NCI-H2196 treated with DMSO at 0.1 percent for 48 hours (cell line): ENCODE results near the gene REC114.
A peak's percentile ranks its signal among the peaks of the same experiment; 100 is the strongest.
"Not testable (repeated sequence)": the region's sequence is repeated elsewhere in the genome, so short reads cannot be mapped to it uniquely, and the experiment has no call there.

Experiments used
- DNase-seq: peaks from one replicate; lab custom pipeline; 2025; ENCODE audit not compliant: unreplicated experiment; lab: John Stamatoyannopoulos, UW

Gene REC114

DNA sequence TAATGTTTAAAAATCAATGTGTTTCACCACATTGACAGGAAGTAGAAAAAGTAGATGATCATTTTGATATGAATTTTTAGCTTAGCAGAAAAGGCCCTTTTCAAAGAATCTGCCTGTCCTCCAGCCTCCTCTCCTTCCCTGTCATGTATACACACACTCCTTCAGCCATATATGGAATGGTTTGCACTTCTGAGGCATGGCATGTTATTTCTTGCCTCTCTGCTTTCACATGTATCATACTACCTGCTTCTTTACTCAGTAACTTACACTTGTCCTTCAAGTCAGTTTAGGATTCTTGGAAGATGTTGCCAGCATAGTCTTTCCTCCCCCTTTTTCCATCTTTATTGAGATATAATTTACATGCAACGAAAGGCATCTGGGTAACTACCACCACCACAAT lies 79.0 kb downstream of the REC114 start:
- DNase-seq = no peak

- no peak for DNase-seq
Measured at GRCh38 chr15:73524919-73525318, 82.0 kb downstream of the REC114 start.

- no peak for DNase-seq
Measured at GRCh38 chr15:73527598-73527997, 84.6 kb downstream of the REC114 start.

DNA sequence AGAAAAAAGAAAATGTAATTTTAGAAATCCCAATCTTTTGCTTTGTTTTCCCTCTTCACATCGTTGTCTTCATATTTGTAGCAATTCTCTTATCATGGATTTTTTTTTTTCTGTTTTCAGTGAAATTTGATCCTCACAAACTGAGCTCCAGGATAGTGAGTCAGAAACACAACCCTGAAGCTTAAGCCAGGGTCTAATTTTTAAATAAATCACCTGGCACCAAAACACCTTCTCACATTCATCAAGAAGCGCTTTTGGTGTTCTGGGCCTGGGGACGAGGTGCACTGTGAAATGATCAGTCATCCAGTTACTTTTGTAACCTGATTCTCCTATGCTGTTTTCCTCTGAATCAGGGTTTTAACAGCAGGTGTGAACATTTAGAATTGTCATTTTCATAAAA lies 87.7 kb downstream of the REC114 start:
- DNase-seq = no peak

DNA sequence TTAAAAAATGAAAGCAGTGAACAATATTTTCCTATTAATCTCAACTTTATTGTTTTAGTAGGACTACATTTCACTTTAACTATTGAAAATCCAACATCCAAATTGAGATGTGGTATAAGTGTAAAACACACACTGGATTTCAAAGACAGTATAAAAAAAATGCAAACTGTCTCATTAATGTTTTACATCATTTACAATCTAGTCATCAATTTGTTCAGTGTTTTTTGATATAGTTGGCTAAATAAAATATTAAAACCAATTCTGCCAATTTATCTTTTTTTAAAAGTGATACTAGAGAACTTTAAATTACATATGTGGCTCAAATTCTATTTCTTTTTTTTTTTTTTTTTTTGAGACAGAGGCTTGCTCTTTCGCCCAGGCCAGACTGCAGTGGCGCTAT lies 95.2 kb downstream of the REC114 start:
- DNase-seq = no peak

DNA sequence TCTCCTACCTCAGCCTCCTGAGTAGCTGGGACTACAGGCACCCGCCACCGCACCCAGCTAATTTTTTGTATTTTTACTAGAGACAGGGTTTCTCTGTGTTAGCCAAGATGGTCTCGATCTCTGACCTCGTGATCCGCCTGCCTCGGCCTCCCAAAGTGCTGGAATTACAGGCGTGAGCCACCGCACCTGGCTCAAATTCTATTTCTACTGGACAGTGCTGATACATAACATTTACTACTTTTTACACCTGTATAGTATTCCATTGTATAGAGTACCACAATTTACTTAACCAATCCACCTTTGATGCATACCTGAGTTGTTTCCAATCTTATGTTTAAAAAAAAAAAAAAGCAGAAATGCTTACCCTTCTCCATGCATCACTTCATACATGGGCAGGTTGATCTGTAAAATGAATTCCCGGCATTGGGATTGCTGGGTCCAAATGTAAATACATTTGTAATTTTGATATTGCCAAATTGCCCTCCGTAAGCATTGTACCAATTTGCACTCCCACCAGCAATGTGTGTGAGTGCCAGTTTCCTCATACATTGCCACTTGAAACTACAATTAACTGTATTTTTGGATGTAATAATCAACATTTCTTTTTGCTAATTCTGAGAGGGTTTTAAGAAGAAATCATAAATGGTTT lies 95.7 kb downstream of the REC114 start:
- no peak for DNase-seq

GRCh38 chr15:73539212-73540128 lies 96.5 kb downstream of the REC114 start:
- DNase-seq = no peak

DNA sequence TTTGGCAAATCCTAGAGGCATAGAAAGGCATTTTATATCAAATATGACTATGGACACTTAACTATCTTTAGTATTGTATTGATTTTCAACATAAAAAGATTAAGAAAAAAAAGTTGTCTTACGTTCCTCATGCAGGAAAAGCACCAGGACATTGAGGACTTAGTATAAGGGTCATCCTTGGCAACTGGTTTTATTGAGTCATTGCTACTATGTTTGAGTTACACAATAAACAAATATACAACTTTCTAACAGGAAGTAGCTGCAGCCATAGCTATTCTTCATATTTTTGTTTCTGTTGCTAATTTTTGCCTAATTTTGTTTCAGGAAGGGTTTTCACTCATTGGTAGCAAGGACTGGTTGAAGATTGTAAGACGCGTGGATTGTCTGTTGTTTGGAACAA lies 97.2 kb downstream of the REC114 start:
- DNase-seq = no peak

- no peak for DNase-seq
Measured at GRCh38 chr15:73541479-73541878, 98.5 kb downstream of the REC114 start.

DNA sequence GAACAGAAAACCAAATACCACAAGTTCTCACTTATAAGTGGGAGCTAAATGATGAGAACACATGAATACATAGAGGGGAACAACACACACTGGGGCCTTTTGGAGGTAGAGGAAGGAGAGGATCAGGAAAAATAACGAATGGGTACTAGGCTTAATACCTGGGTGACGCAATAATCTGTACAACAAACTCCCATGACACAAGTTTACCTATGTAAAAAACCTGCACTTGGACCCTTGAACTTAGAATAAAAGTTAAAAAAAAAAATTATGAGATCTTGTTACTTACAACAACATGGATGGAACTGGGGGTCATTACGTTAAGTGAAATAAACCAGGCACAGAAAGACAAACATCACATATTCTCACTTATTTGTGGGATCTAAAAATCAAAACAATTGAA lies 106.0 kb downstream of the REC114 start:
- DNase-seq = not testable (repeated sequence)

DNA sequence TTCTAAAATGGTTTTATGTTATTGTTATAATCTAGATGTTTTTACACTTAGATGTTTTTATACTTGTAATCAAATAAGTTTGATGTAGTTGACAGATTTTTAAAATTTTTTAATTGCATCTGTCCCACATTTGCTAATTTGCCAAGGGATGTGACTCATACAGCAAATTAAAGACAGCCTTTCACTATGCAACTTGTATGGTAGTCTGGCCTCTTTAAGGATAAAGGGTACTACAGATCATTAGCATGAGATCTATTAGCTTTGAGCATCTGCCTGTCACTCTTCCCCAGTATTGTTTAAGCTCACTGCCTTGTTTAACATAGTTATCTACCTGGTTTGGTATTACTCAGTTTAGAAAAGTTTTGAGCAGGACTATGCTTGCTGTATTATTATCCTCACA lies 107.2 kb downstream of the REC114 start:
- no peak for DNase-seq

GRCh38 chr15:73555080-73555479 lies 112.1 kb downstream of the REC114 start:
- no peak for DNase-seq

GRCh38 chr15:73558529-73558928 lies 115.6 kb downstream of the REC114 start:
- DNase-seq = no peak

GRCh38 chr15:73560501-73561117 lies 117.6 kb downstream of the REC114 start:
- peak; percentile 25 for DNase-seq

GRCh38 chr15:73564255-73564654 lies 121.3 kb downstream of the REC114 start:
- no peak for DNase-seq

GRCh38 chr15:73567020-73567419 lies 124.1 kb downstream of the REC114 start:
- no peak for DNase-seq

GRCh38 chr15:73568564-73569280 lies 125.8 kb downstream of the REC114 start:
- DNase-seq = no peak

GRCh38 chr15:73569361-73569760 lies 126.4 kb downstream of the REC114 start:
- no peak for DNase-seq

- DNase-seq = no peak
Measured at GRCh38 chr15:73570355-73571032, 127.5 kb downstream of the REC114 start.

DNA sequence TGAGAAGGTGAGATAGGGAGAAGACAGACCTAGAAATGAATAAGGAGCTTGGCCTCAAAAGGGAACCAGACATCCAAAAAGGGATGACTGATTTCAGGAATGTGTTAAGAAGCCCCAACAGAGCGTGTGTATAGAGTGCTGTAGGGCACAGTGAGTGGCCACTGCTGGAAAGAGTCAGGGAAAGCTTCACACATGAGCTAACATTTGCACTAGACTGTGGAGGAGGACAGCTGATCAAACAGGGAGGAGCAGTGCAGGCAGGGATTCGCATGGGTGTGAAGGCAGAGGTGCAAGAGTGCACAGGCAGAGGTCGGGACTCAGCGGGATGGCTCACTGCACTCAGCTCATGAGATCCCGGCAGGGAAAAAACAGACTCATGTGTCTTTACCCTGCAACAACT lies 128.4 kb downstream of the REC114 start:
- no peak for DNase-seq

DNA sequence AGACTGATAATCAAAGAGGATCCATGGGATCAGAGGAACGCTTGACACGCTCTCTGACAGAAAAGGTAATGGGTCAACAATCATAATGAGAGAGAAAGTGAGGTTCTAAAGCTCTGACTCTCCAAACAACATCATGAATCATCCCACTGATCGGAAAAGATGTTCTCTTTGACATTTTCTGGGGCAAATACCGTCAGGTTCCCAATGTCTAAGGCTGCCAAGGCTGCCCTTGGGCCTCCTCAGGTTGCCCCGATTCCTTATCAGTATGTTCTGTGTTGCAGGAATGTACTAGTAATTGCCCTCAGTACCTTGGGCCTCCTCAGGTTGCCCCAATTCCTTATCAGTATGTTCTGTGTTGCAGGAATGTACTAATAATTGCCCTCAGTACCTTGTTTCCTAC lies 129.3 kb downstream of the REC114 start:
- no peak for DNase-seq
